ENCODE data around the gene GPRC5D.

GPRC5D gene

DNA sequence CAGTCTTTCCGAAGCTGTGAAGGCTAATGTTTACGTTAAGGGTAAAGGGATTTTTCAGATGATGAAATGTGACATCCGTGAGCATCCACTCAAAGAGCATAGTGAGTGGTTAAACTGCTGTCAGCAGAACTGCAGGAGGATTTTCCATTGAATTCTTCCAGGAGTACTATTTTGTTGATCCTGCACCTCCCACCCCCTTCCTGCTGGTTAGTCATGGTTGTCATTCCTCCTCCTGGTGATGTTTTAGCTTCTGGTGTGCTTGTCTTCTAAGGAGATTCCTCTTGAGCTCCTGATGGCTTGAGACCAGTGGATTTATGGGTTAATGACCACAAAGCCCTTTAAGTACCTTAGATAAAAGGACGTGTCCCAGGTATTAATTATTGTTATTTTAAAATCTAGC, 2.4 kb upstream of the GPRC5D start:
- no peak for ATAC-seq

DNA sequence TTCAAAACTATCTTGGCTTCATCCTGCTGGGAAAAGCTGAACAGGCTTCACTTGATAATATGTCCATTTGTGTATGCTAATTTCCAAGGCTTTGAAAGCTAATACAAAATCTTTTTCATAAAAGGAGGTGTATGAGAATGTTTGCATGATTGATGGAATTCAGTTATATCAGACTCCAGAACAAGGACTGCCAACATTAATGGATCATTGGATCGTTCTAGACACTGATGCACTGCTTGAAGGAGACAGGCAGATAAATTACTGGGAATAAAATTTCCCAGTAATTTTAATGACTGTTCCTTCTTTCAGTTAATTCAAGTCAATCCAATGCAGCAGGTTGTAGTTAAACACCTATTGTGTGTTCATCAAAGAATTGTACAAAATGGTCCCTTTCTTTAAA, 466 bp downstream of the GPRC5D start:
- ATAC-seq, result no peak

More for the DNA sequence above, 2.4 kb upstream of the GPRC5D start:
- TF ChIP-seq ARNTL (CRISPR knock-in tag; IDR thresholded peaks at IDR 0.05; ENCODE audit: borderline replicate concordance, low read depth), result no peak
- TF ChIP-seq, protein P1, sequence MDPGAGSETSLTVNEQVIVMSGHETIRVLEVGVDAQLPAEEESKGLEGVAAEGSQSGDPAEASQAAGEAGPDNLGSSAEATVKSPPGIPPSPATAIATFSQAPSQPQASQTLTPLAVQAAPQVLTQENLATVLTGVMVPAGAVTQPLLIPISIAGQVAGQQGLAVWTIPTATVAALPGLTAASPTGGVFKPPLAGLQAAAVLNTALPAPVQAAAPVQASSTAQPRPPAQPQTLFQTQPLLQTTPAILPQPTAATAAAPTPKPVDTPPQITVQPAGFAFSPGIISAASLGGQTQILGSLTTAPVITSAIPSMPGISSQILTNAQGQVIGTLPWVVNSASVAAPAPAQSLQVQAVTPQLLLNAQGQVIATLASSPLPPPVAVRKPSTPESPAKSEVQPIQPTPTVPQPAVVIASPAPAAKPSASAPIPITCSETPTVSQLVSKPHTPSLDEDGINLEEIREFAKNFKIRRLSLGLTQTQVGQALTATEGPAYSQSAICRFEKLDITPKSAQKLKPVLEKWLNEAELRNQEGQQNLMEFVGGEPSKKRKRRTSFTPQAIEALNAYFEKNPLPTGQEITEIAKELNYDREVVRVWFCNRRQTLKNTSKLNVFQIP (CRISPR knock-in tag; IDR thresholded peaks at IDR 0.05; ENCODE audit: borderline replicate concordance, low read depth), result no peak
- no peak for TF ChIP-seq ZFP30 (CRISPR knock-in tag; IDR thresholded peaks at IDR 0.05)
- no peak for TF ChIP-seq TCF4 (CRISPR knock-in tag; IDR thresholded peaks at IDR 0.05; ENCODE audit: borderline replicate concordance)
- TF ChIP-seq TOX (CRISPR knock-in tag; IDR thresholded peaks at IDR 0.05; ENCODE audit: borderline replicate concordance), result no peak
- no peak for TF ChIP-seq ISL1 (CRISPR knock-in tag; IDR thresholded peaks at IDR 0.05)
- TF ChIP-seq ZNF565 (CRISPR knock-in tag; conservative IDR thresholded peaks at IDR 0.05; ENCODE audit: low read depth), result no peak
- TF ChIP-seq BACH2 (CRISPR knock-in tag; IDR thresholded peaks at IDR 0.05; ENCODE audit: borderline replicate concordance), result no peak
- TF ChIP-seq CSDC2 (CRISPR knock-in tag; IDR thresholded peaks at IDR 0.05), result no peak
- no peak for TF ChIP-seq OSR1 (CRISPR knock-in tag; IDR thresholded peaks at IDR 0.05)
- no peak for TF ChIP-seq ZFP3 (CRISPR knock-in tag; IDR thresholded peaks at IDR 0.05)
- TF ChIP-seq, protein P2, sequence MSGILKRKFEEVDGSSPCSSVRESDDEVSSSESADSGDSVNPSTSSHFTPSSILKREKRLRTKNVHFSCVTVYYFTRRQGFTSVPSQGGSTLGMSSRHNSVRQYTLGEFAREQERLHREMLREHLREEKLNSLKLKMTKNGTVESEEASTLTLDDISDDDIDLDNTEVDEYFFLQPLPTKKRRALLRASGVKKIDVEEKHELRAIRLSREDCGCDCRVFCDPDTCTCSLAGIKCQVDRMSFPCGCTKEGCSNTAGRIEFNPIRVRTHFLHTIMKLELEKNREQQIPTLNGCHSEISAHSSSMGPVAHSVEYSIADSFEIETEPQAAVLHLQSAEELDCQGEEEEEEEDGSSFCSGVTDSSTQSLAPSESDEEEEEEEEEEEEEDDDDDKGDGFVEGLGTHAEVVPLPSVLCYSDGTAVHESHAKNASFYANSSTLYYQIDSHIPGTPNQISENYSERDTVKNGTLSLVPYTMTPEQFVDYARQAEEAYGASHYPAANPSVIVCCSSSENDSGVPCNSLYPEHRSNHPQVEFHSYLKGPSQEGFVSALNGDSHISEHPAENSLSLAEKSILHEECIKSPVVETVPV (CRISPR knock-in tag; IDR thresholded peaks at IDR 0.05), result no peak
- no peak for TF ChIP-seq ZNF70 (CRISPR knock-in tag; IDR thresholded peaks at IDR 0.05)
- TF ChIP-seq, protein P3, sequence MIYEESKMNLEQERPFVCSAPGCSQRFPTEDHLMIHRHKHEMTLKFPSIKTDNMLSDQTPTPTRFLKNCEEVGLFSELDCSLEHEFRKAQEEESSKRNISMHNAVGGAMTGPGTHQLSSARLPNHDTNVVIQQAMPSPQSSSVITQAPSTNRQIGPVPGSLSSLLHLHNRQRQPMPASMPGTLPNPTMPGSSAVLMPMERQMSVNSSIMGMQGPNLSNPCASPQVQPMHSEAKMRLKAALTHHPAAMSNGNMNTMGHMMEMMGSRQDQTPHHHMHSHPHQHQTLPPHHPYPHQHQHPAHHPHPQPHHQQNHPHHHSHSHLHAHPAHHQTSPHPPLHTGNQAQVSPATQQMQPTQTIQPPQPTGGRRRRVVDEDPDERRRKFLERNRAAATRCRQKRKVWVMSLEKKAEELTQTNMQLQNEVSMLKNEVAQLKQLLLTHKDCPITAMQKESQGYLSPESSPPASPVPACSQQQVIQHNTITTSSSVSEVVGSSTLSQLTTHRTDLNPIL (CRISPR knock-in tag; IDR thresholded peaks at IDR 0.05; ENCODE audit: low read depth), result no peak

DNA sequence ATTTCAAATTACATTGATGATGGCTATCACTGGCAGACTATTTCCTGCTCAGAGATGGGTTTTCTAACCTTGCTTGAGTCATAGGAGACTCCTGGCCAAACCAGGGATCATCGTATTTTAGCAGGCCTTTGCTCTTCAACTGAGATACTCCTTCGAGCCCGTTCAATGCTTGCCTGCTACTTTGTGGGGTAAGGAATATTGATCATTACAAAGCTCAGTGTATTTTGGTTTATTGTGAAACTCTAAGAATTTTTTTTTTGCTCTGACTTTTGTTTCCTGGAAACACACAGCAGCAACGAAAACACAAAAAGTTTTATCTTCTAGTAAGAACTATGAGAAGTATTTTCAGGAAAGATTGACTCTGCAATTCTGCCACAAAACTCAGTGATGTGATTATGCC, 4.1 kb downstream of the GPRC5D start:
- ATAC-seq, result no peak
- TF ChIP-seq ZNF565 (CRISPR knock-in tag; conservative IDR thresholded peaks at IDR 0.05; ENCODE audit: low read depth), result no peak
- TF ChIP-seq ARNTL (CRISPR knock-in tag; IDR thresholded peaks at IDR 0.05; ENCODE audit: borderline replicate concordance, low read depth), result no peak
- TF ChIP-seq, protein P2 (CRISPR knock-in tag; IDR thresholded peaks at IDR 0.05), result no peak
- TF ChIP-seq ZNF70 (CRISPR knock-in tag; IDR thresholded peaks at IDR 0.05), result no peak
- TF ChIP-seq ZFP30 (CRISPR knock-in tag; IDR thresholded peaks at IDR 0.05), result no peak
- TF ChIP-seq, protein P3 (CRISPR knock-in tag; IDR thresholded peaks at IDR 0.05; ENCODE audit: low read depth), result no peak
- TF ChIP-seq SNAI2 (CRISPR knock-in tag; IDR thresholded peaks at IDR 0.05), result no peak
- no peak for TF ChIP-seq GLIS3 (CRISPR knock-in tag; IDR thresholded peaks at IDR 0.05)
- TF ChIP-seq ZFP3 (CRISPR knock-in tag; IDR thresholded peaks at IDR 0.05), result no peak
- TF ChIP-seq ESRRG (CRISPR knock-in tag; IDR thresholded peaks at IDR 0.05), result no peak
- TF ChIP-seq BACH2 (CRISPR knock-in tag; IDR thresholded peaks at IDR 0.05; ENCODE audit: borderline replicate concordance), result no peak
- TF ChIP-seq ZNF8 (CRISPR knock-in tag; IDR thresholded peaks at IDR 0.05), result no peak
- TF ChIP-seq ZC3H10 (CRISPR knock-in tag; IDR thresholded peaks at IDR 0.05), result no peak

More for the DNA sequence above, 466 bp downstream of the GPRC5D start:
- no peak for TF ChIP-seq ZC3H10 (CRISPR knock-in tag; IDR thresholded peaks at IDR 0.05)
- TF ChIP-seq, protein P4, sequence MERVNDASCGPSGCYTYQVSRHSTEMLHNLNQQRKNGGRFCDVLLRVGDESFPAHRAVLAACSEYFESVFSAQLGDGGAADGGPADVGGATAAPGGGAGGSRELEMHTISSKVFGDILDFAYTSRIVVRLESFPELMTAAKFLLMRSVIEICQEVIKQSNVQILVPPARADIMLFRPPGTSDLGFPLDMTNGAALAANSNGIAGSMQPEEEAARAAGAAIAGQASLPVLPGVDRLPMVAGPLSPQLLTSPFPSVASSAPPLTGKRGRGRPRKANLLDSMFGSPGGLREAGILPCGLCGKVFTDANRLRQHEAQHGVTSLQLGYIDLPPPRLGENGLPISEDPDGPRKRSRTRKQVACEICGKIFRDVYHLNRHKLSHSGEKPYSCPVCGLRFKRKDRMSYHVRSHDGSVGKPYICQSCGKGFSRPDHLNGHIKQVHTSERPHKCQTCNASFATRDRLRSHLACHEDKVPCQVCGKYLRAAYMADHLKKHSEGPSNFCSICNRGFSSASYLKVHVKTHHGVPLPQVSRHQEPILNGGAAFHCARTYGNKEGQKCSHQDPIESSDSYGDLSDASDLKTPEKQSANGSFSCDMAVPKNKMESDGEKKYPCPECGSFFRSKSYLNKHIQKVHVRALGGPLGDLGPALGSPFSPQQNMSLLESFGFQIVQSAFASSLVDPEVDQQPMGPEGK (CRISPR knock-in tag; IDR thresholded peaks at IDR 0.05; ENCODE audit: borderline replicate concordance), result no peak
- TF ChIP-seq SNAI2 (CRISPR knock-in tag; IDR thresholded peaks at IDR 0.05), result no peak
- no peak for TF ChIP-seq TCF4 (CRISPR knock-in tag; IDR thresholded peaks at IDR 0.05; ENCODE audit: borderline replicate concordance)
- TF ChIP-seq, protein P3 (CRISPR knock-in tag; IDR thresholded peaks at IDR 0.05; ENCODE audit: low read depth), result no peak
- TF ChIP-seq, protein P2 (CRISPR knock-in tag; IDR thresholded peaks at IDR 0.05), result no peak
- TF ChIP-seq ESRRG (CRISPR knock-in tag; IDR thresholded peaks at IDR 0.05), result no peak
- TF ChIP-seq GLIS3 (CRISPR knock-in tag; IDR thresholded peaks at IDR 0.05), result no peak
- TF ChIP-seq ZFP3 (CRISPR knock-in tag; IDR thresholded peaks at IDR 0.05), result no peak
- no peak for TF ChIP-seq ZNF565 (CRISPR knock-in tag; conservative IDR thresholded peaks at IDR 0.05; ENCODE audit: low read depth)
- no peak for TF ChIP-seq CSDC2 (CRISPR knock-in tag; IDR thresholded peaks at IDR 0.05)
- no peak for TF ChIP-seq ZNF70 (CRISPR knock-in tag; IDR thresholded peaks at IDR 0.05)
- no peak for TF ChIP-seq ISL1 (CRISPR knock-in tag; IDR thresholded peaks at IDR 0.05)
- TF ChIP-seq ARNTL (CRISPR knock-in tag; IDR thresholded peaks at IDR 0.05; ENCODE audit: borderline replicate concordance, low read depth), result no peak
